22Rv1 (cell line): ENCODE results near the gene PAPLN.

Experiments used
- ZFX ChIP-seq: fragments of 450-650 bp; IDR thresholded peaks from 2 replicates; pipeline ENCODE4 v1.6.1; 2017; ENCODE audit warnings: antibody characterized with exemption, borderline replicate concordance
- TF ChIP-seq, protein P1 (sequence below): fragments of 450-650 bp; IDR thresholded peaks from 2 replicates; pipeline ENCODE4 v1.5.1; 2017; ENCODE audit warnings: mild to moderate bottlenecking

DNA sequence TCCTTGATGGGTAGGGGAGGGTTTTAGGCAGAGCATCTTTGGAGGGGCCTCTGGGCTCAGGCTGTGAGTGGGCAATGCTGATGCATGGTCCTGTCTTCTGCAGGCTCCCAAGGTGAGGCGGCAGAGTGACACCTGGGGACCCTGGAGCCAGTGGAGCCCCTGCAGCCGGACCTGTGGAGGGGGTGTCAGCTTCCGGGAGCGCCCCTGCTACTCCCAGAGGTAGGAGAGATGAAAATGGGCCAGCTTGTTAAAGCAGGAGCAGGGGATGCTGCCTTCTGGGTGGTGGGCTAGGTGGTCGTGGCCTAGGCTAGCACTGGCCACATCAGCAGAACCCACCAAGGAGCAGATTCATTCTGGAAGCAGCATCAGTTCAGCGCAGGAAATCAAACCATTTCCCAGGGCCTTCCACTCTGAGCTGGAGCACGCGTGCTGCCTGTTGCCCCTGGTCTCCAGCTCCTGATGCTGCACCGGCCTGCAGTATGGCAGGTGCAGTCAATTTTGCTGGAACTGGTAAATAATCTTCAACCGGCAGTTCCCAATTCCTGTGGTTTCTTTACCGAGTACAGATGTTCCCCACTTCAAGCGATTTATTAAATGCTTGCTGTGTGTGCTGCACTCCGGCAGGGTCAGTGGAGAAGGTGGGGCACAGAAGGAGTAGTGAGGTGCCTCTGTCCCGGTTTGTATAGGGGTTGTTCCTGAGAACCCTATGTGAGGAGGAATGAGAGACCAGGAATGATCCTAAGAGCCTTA, 7.4 kb downstream of the PAPLN start:
- TF ChIP-seq, protein P1, sequence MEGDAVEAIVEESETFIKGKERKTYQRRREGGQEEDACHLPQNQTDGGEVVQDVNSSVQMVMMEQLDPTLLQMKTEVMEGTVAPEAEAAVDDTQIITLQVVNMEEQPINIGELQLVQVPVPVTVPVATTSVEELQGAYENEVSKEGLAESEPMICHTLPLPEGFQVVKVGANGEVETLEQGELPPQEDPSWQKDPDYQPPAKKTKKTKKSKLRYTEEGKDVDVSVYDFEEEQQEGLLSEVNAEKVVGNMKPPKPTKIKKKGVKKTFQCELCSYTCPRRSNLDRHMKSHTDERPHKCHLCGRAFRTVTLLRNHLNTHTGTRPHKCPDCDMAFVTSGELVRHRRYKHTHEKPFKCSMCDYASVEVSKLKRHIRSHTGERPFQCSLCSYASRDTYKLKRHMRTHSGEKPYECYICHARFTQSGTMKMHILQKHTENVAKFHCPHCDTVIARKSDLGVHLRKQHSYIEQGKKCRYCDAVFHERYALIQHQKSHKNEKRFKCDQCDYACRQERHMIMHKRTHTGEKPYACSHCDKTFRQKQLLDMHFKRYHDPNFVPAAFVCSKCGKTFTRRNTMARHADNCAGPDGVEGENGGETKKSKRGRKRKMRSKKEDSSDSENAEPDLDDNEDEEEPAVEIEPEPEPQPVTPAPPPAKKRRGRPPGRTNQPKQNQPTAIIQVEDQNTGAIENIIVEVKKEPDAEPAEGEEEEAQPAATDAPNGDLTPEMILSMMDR, result no peak
- TF ChIP-seq ZFX, result no peak
